ENCODE data around the gene OPCML.
A peak's percentile ranks its signal among the peaks of the same experiment; 100 is the strongest.

DNA sequence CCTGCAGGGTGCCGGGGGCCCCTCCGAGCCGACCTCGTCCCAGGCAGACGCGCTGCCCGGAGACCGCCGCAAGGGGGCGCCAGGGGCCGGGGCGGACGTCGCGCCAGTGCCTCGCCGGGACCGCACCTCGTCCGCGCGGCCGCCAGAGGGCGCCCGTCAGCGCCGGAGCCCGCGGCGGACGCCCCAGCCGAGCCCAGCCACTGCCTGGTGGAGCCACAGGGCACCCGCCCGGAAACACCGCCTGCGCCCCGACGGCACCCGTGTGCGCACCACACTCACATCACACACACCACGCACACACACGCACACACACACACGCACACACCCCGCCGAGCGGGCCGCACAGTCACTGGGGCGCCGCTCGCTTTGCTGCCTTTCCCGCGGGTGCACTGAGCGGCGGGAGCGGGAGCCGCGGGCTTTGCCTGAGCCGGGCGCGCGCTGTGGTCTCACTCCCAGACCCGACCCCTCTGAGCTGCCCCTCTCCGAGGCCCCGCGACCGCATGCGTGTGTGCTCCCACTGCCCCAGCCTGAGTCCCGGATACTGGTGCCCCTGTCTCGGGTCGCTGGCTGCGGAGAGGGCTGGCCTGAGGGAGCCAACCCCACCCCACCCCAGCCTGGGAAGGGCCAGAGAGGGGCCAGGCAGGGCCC lies 449.3 kb downstream of the OPCML start:
- TF ChIP-seq POLR2AphosphoS5 (IDR thresholded peaks at IDR 0.05): no peak
- TF ChIP-seq, protein P1, sequence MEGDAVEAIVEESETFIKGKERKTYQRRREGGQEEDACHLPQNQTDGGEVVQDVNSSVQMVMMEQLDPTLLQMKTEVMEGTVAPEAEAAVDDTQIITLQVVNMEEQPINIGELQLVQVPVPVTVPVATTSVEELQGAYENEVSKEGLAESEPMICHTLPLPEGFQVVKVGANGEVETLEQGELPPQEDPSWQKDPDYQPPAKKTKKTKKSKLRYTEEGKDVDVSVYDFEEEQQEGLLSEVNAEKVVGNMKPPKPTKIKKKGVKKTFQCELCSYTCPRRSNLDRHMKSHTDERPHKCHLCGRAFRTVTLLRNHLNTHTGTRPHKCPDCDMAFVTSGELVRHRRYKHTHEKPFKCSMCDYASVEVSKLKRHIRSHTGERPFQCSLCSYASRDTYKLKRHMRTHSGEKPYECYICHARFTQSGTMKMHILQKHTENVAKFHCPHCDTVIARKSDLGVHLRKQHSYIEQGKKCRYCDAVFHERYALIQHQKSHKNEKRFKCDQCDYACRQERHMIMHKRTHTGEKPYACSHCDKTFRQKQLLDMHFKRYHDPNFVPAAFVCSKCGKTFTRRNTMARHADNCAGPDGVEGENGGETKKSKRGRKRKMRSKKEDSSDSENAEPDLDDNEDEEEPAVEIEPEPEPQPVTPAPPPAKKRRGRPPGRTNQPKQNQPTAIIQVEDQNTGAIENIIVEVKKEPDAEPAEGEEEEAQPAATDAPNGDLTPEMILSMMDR (IDR thresholded peaks at IDR 0.05): peak; percentile 80 to 97 (median 94)
- TF ChIP-seq POLR2A (IDR thresholded peaks at IDR 0.05; ENCODE audit: low read depth): no peak
- no peak for TF ChIP-seq EP300 (IDR thresholded peaks at IDR 0.05)

Data from esophagus muscularis mucosa (tissue), 4 donors.